ENCODE results near the gene CDCA8.

- TF ChIP-seq CTCF (IDR thresholded peaks at IDR 0.05), result no peak
- TF ChIP-seq POLR2AphosphoS5 (IDR thresholded peaks at IDR 0.05), result no peak
- TF ChIP-seq POLR2A (IDR thresholded peaks at IDR 0.05), result no peak
These were observed 34.5 kb upstream of the CDCA8 start for GRCh38 chr1:37657620-37658412.
